ENCODE data around the gene ADCY1. TPM values are rescaled to one million over a fixed set of nuclear protein-coding genes. Genes with fewer than 3 reads are reported as not detected.

Gene ADCY1
- total RNA-seq, 1 experiment from 2014 or later: 2.5 TPM

- DNase-seq (ENCODE audit: low read depth): peak; percentile 11
Measured at GRCh38 chr7:45624392-45624760, 50.2 kb downstream of the ADCY1 start.

DNA sequence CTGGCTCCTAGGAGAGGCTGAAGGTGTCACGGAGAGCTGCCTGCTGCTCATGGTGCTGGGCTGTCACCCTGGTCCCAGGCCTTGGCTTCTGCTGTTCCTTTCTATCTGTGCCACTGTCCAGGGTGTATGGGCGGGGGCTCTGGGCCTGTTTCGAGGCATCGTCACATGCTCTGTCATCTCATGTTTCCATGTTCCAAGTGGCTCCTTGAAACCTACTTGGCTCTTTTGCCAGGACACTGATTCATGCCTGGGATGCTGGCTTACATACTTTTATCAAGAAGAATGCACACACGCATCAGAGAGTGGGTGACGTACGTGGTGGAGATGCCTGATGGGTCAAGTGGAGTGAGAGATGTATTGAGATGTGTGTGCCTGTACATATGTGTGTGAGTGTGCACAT is 50.9 kb downstream of the ADCY1 start:
- DNase-seq (ENCODE audit: low read depth): peak; percentile 12

- DNase-seq (ENCODE audit: low read depth): no peak
Measured at GRCh38 chr7:45625714-45626440, 51.7 kb downstream of the ADCY1 start.

- no peak for DNase-seq (ENCODE audit: low read depth)
Measured at GRCh38 chr7:45626441-45627430, 52.6 kb downstream of the ADCY1 start.

DNA sequence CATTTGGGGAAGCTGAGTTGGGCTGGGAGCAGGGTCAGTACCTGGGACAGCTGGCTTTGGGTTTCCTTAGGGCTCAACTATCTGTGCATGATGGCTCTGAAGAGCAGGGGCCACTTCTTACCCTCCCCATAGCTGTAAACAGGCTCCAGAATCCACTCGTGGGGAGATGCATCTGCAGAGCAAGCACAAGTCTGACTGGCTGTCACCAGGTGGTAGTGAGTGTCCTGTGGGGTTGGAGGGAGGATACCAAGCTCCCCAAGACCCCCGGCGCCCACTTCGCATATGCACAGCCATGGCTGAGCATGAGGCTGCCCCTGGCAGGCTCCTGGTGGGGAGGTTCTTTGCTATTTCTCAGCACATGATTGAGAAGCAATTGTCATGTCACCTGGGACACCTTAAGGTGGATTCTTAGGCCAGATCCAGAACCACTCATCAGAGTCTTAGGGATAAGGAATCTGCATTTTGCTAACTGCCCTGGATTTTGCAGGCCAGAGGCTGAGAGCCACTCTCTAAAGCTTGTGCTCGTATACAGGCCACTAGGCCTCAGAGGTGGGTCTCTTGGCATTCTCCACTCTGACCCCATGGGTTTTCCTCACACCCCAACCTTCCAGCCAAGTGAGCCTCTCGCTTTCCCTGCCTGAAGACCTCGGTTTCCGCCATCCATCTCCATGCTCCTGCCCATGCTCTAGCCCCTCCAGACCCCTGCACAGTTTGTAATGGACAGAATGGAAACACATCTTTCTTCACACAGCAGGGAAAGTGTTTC is 53.7 kb downstream of the ADCY1 start:
- no peak for DNase-seq (ENCODE audit: low read depth)

DNA sequence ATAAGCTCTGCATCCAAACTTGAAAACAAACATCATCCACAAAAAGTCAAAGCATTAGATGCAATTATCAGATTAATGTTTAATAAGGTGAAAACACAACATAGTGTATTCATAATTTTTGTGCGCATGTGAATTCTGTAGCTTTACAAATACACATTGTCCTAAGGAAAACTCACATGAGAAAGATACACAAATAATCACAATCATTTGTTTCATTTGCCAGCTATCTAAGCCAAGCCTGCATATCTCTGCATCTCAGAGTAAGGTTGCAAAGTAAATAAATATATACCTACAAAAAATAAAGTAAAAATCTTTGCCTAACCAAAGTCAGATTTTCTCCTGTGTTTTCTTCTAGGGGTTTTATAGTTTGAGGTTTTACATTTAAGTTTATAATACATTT is 57.4 kb downstream of the ADCY1 start:
- no peak for DNase-seq (ENCODE audit: low read depth)

- DNase-seq (ENCODE audit: low read depth): no peak
Measured at GRCh38 chr7:45636733-45637132, 62.6 kb downstream of the ADCY1 start.

GRCh38 chr7:45638916-45639315 is 64.7 kb downstream of the ADCY1 start:
- DNase-seq (ENCODE audit: low read depth): no peak

GRCh38 chr7:45642044-45642443 is 67.9 kb downstream of the ADCY1 start:
- no peak for DNase-seq (ENCODE audit: low read depth)

GRCh38 chr7:45643630-45644029 is 69.5 kb downstream of the ADCY1 start:
- DNase-seq (ENCODE audit: low read depth): no peak

DNA sequence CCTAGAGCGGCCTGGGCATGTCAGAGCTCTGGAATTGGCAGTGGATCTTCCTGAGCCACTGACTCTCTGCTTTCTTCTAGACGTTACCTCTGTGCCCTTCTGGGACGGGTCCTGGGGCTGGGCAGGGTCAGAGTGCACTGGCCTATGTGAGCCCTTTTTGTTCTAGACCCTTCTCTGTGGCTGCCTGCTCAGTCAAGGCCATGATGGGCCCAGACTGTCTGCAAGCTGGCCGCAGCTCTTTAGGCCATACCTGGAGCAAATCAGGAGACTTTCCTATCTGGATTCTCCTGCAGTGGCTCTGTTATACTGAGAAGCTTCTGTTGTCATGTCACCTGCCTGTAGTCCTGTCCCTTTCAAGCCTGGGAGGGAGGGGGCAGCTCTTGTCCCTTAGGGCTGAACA is 70.1 kb downstream of the ADCY1 start:
- no peak for DNase-seq (ENCODE audit: low read depth)

DNA sequence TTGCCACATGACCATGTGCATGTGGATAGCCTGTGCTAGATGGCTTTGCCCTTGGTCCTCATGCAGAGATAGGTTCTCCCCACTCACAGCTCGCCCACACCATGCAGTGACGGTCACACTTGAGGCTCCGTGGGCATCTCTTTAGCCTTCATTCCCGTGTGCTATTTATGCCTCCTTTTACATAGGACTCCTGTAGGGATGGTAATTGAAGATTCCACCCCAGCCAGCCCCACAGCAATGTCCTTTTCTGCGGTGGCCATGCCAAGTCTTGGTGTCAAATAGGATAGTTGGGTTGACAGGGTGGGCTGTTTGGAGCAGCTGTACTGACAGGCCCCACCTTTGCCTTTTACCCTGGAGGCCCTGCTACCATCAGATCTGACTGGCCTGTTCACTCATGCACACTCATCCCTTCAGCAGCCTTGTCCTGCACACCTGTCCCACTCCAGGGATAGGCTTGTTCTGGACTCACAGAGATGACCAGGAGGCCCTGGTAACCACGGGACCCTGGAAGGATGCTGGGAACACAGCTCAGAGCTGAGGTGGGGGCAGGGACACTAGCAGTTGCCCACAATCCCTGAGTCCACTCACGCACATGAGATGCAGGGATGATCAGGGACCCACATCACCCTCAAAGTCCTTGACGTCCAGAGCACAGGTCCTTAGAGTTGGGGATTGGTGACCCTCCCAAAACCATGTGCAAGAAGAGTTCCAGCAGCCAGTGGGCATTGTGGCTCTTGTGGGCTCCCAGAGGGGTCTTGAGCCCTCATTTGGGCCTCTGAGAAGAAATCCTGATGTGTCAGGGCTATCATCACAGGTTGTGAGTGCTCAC is 71.2 kb downstream of the ADCY1 start:
- no peak for DNase-seq (ENCODE audit: low read depth)

GRCh38 chr7:45646207-45646821 is 72.1 kb downstream of the ADCY1 start:
- no peak for DNase-seq (ENCODE audit: low read depth)

- peak; percentile 53 for DNase-seq (ENCODE audit: low read depth)
Measured at GRCh38 chr7:45646996-45647825, 73.0 kb downstream of the ADCY1 start.

- DNase-seq (ENCODE audit: low read depth): no peak
Measured at GRCh38 chr7:45647967-45648670, 74.0 kb downstream of the ADCY1 start.

- no peak for DNase-seq (ENCODE audit: low read depth)
Measured at GRCh38 chr7:45648671-45648995, 74.5 kb downstream of the ADCY1 start.

DNA sequence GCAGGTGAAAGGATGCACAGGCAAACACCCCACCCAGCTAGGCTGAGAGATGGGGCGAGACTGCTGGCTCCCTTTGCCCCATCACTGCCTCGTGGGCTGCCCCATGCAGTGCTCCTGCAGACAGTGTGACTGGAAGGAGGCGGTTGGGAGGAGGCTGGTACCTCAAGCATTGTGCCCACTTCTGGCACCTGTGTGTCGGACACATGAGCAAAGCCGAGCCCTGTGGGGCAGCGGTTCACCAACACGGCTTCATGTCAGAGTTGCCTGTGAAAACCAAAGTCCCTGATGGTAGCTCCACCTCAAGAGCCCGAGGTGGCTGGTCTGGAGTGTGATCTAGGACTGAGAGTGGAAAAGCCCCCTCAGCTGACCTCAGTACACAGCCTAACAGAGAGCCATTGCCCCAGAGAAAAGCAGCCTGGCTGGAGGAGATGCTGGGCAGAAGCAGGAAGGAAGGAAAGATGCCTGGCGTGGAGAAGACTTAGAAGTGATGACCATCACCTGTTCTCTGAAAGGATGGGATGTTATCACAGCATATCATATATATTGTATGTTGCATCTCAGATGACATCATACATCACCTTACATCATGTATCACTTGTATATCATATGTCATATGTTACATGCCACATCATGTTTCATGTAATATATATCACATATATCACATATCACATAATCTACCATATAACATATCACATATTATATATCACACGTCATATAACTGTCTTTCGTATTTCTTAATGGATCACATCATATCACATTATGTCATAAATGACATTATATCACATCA is 75.6 kb downstream of the ADCY1 start:
- no peak for DNase-seq (ENCODE audit: low read depth)
